Ascending aorta (tissue), 2 donors: ENCODE results near the gene KIAA0319L. TPM values are rescaled to one million over a fixed set of nuclear protein-coding genes. Genes with fewer than 3 reads are reported as not detected.

ENCODE experiments used
- DNase-seq, 2 donors: peaks; one replicate each; pipeline ENCODE4 v3.0.0-alpha.2; 2019; ENCODE audit warnings: low spot score in 2 of 2
- H3K27ac ChIP-seq, 2 donors: fragments of 200-600 bp; sonication (generic); one replicate each; pipeline ENCODE4 v1.5.1; 2016 to 2017; ENCODE audit warnings: mild to moderate bottlenecking in 1 of 2
- H3K27me3 ChIP-seq: fragments of 200-600 bp; sonication (generic); one replicate; pipeline ENCODE4 v1.5.1; 2017
- H3K36me3 ChIP-seq, 2 donors: fragments of 200-600 bp; sonication (generic); one replicate each; pipeline ENCODE4 v1.5.1; 2016
- H3K4me1 ChIP-seq, 2 donors: fragments of 200-600 bp; sonication (generic); one replicate each; pipeline ENCODE4 v1.5.1; 2016 to 2017; ENCODE audit warnings: mild to moderate bottlenecking in 1 of 2
- H3K4me3 ChIP-seq, 2 donors: fragments of 200-600 bp; sonication (generic); one replicate each; pipeline ENCODE4 v1.5.1; 2016 to 2017; ENCODE audit warnings: mild to moderate bottlenecking in 1 of 2
- H3K9me3 ChIP-seq, 2 donors: fragments of 200-600 bp; sonication (generic); one replicate each; pipeline ENCODE4 v1.5.1; 2016
- CTCF ChIP-seq, 3 experiments: fragments of 200-600 bp in 2 of 3; fragments of 450-650 bp in 1 of 3; sonication (generic) in 2 of 3; IDR thresholded peaks; one replicate each; pipeline ENCODE4 v1.5.1; 2016 to 2019; ENCODE audit warnings: antibody characterized with exemption in 3 of 3, mild to moderate bottlenecking in 1 of 3, moderate library complexity in 1 of 3
- intact Hi-C: fragments of 100-400 bp; cut with DNase I; formaldehyde crosslinking; loops from one replicate; pipeline ENCODE4 v1.15.1; 2023
- total RNA-seq: library from RNA; depleted of rRNA; stranded (reverse); fragments of >200 nt; gene quantifications from one replicate; pipeline ENCODE4 v1.1.0, GENCODE V29; 2016

KIAA0319L gene
- total RNA-seq, 1 donor from 2014 or later: 44.9 TPM

DNA sequence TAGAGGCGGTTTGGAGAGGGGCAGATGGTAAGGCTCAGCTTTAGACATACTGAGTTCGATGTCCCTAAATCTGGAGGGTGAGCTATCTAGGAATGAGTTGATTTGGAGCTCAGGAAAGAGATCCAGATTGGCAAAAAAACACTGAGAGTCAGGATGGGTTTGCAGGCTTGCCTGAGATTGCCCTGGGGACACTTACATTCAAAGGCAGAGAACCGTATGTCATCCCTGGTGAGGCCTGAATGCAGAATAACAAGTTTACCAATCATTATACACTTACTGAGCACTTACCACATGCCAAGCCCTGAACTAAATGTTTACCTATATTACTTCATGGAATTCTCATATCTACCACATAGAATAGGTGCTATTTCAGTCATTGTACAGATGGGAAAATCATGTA is 43.4 kb upstream of the KIAA0319L start:
- H3K4me1 ChIP-seq: no peaks in the 10 kb centered on the region
- no peaks in the 10 kb centered on the region for H3K27me3 ChIP-seq
- no peaks in the 10 kb centered on the region for H3K9me3 ChIP-seq
- no peak for DNase-seq
- intact Hi-C loops: no loop called here
- no peak overlapping the region for H3K27ac ChIP-seq
- H3K4me3 ChIP-seq: no peak overlapping the region
- TF ChIP-seq CTCF (IDR thresholded peaks at IDR 0.05): no peak
- H3K36me3 ChIP-seq: peaks cover 34 to 58% of the 10 kb centered on the region in 2 donors

DNA sequence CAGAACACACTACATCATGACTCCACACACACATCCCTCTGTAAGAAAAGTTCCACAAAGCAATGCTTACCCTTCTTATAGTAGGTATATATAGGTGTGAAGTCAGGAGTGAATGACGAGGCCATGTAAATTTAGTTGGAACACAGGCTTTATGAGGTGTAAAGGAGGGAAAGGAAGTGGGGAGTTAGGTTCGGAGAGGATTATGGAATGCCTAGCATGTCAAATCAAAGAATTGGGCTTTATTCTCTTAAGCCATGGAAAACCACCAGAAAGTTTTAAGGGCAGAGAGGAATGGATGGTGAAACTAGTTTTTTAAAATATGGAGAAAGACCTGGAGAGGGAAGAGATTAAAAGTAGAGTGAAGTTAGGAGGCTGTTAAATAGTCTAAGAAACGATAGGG is 42.2 kb upstream of the KIAA0319L start:
- Histone ChIP-seq H3K4me1 (no peaks in the 10 kb centered on the region), H3K9me3 (no peaks in the 10 kb centered on the region), H3K4me3 (no peak overlapping the region), H3K27ac (no peak overlapping the region), H3K27me3 (no peaks in the 10 kb centered on the region), H3K36me3 (peaks cover 33 to 46% of the 10 kb centered on the region in 2 donors)
- DNase-seq: no peak
- TF ChIP-seq CTCF (IDR thresholded peaks at IDR 0.05): no peak
- intact Hi-C loops: no loop called here

GRCh38 chr1:35598895-35599294 is 41.7 kb upstream of the KIAA0319L start:
- H3K9me3 ChIP-seq: no peaks in the 10 kb centered on the region

GRCh38 chr1:35597870-35598269 is 40.7 kb upstream of the KIAA0319L start:
- Histone ChIP-seq H3K27me3 (no peaks in the 10 kb centered on the region), H3K36me3 (peaks cover 22 to 31% of the 10 kb centered on the region in 2 donors), H3K4me3 (no peak overlapping the region), H3K9me3 (no peaks in the 10 kb centered on the region), H3K4me1 (no peaks in the 10 kb centered on the region), H3K27ac (no peak overlapping the region)
- DNase-seq: no peak
- intact Hi-C loops: no loop called here
- no peak for TF ChIP-seq CTCF (IDR thresholded peaks at IDR 0.05)

More at GRCh38 chr1:35598895-35599294, 41.7 kb upstream of the KIAA0319L start:
- Histone ChIP-seq H3K27me3 (no peaks in the 10 kb centered on the region), H3K4me1 (no peaks in the 10 kb centered on the region), H3K27ac (no peak overlapping the region), H3K36me3 (peaks cover 29 to 41% of the 10 kb centered on the region in 2 donors), H3K4me3 (no peak overlapping the region)
- intact Hi-C loops: no loop called here
- TF ChIP-seq CTCF (IDR thresholded peaks at IDR 0.05): no peak
- no peak for DNase-seq

DNA sequence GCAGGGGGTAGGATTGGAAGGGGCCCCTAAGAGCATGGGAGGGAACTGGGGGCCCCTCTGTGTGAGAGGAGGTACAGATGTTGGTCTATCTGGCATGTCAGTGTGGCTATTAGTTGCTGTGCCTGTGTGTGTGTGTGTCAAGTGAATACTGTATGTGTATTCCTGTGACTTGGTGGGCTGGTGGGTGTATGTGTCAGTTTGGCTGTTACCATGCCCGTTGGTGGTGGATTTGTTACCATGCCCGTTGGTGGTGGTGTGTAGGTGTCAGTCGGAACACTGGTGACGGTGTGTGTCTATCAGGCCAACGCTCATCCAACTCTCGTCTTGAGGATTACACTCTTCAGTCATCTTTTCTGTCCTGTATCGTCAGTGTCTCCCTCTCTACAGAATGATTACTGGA is 38.5 kb upstream of the KIAA0319L start:
- no peaks in the 10 kb centered on the region for H3K9me3 ChIP-seq
- H3K27ac ChIP-seq: no peak overlapping the region
- intact Hi-C loops: no loop called here
- no peaks in the 10 kb centered on the region for H3K4me1 ChIP-seq
- H3K4me3 ChIP-seq: no peak overlapping the region
- DNase-seq: no peak
- H3K36me3 ChIP-seq: peaks cover 7 to 17% of the 10 kb centered on the region in 2 donors
- no peaks in the 10 kb centered on the region for H3K27me3 ChIP-seq
- TF ChIP-seq CTCF (IDR thresholded peaks at IDR 0.05): no peak
